ENCODE measurements around the gene IL21R.
A peak's percentile ranks its signal among the peaks of the same experiment; 100 is the strongest.

IL21R gene

GRCh38 chr16:27374221-27374803 lies 27.7 kb upstream of the IL21R start:
- H3K4me3 ChIP-seq (replicated peaks; ENCODE audit: low read depth, low read length) = no peak overlapping the region
- TF ChIP-seq, protein P1, sequence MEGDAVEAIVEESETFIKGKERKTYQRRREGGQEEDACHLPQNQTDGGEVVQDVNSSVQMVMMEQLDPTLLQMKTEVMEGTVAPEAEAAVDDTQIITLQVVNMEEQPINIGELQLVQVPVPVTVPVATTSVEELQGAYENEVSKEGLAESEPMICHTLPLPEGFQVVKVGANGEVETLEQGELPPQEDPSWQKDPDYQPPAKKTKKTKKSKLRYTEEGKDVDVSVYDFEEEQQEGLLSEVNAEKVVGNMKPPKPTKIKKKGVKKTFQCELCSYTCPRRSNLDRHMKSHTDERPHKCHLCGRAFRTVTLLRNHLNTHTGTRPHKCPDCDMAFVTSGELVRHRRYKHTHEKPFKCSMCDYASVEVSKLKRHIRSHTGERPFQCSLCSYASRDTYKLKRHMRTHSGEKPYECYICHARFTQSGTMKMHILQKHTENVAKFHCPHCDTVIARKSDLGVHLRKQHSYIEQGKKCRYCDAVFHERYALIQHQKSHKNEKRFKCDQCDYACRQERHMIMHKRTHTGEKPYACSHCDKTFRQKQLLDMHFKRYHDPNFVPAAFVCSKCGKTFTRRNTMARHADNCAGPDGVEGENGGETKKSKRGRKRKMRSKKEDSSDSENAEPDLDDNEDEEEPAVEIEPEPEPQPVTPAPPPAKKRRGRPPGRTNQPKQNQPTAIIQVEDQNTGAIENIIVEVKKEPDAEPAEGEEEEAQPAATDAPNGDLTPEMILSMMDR (IDR thresholded peaks at IDR 0.05; ENCODE audit: low read depth, low read length, missing control alignments) = no peak
- no peak for DNase-seq (ENCODE audit: extremely low read depth, low read depth)

- H3K4me3 ChIP-seq (replicated peaks; ENCODE audit: low read depth, low read length) = no peak overlapping the region
- TF ChIP-seq, protein P1 (IDR thresholded peaks at IDR 0.05; ENCODE audit: low read depth, low read length, missing control alignments) = peak; percentile 68
- peak; percentile 82 for DNase-seq (ENCODE audit: extremely low read depth, low read depth)
These were observed 27.1 kb upstream of the IL21R start for GRCh38 chr16:27374804-27375425.

DNA sequence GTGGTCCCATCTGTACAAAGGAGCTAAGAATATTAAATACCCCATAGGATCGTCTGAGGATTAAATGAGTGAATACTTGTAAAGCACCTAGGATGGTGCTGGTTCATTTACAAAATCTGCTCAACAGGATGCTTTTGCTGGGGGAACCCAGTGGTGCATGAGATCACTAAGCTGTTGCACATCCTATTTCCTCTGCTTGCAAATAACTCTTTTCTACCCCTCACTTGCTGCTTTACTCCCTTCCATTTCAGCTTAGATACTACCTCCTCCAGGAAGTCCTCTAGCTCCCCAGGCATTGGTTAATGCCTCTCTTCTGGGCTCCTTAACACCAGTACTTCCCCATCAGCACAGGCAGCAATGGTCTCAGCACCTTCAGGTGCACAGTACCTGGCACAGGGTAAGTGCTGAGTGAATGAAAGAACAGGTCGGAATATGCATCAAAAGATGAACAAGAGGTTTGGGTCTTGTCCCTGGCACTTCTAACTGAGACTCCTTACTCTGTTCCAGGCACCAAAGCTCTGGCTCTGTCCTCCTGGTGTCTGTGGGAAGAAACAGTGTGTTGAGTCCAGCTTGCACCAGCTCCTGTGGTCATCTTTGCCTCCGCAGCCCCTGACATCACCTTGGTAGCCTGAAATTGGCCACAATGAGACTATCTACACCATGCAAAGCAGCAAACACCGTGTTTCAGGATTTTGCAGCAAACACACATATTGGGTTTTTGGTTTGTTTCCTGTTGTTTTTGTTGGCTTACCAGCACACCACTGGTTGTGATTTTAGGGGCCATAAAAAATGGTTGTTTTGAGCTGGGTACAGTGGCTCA lies 24.1 kb upstream of the IL21R start:
- no peak for DNase-seq (ENCODE audit: extremely low read depth, low read depth)
- H3K4me3 ChIP-seq (replicated peaks; ENCODE audit: low read depth, low read length) = no peak overlapping the region
- TF ChIP-seq, protein P1 (IDR thresholded peaks at IDR 0.05; ENCODE audit: low read depth, low read length, missing control alignments) = no peak

GRCh38 chr16:27378871-27379481 lies 23.0 kb upstream of the IL21R start:
- TF ChIP-seq, protein P1 (IDR thresholded peaks at IDR 0.05; ENCODE audit: low read depth, low read length, missing control alignments) = no peak
- DNase-seq (ENCODE audit: extremely low read depth, low read depth) = no peak
- H3K4me3 ChIP-seq (replicated peaks; ENCODE audit: low read depth, low read length) = no peak overlapping the region

DNA sequence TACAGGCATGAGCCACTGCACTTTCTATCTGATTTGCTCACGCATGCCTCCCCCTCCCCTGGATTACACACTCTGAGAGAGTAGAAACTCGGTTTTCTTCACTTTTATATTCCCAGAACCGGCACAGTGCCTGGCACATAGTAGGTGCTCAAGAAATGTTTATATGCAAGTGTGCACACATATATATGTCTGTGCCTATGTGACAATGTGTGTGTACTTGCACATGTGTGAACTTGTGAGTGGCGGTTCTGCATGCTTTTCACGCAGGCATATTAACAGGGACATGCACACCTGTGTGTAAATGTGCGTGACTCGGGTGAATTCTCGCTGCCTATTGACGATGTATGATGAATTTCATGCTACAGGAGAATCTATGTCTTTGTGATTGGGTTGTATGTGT lies 22.1 kb upstream of the IL21R start:
- no peak for DNase-seq (ENCODE audit: extremely low read depth, low read depth)
- no peak overlapping the region for H3K4me3 ChIP-seq (replicated peaks; ENCODE audit: low read depth, low read length)
- TF ChIP-seq, protein P1 (IDR thresholded peaks at IDR 0.05; ENCODE audit: low read depth, low read length, missing control alignments) = no peak

GRCh38 chr16:27381236-27381635 lies 20.7 kb upstream of the IL21R start:
- TF ChIP-seq, protein P1 (IDR thresholded peaks at IDR 0.05; ENCODE audit: low read depth, low read length, missing control alignments) = no peak
- H3K4me3 ChIP-seq (replicated peaks; ENCODE audit: low read depth, low read length) = no peak overlapping the region
- DNase-seq (ENCODE audit: extremely low read depth, low read depth) = no peak

Data from HFF-Myc (cell line).